ENCODE results near the gene KYAT1.

DNA sequence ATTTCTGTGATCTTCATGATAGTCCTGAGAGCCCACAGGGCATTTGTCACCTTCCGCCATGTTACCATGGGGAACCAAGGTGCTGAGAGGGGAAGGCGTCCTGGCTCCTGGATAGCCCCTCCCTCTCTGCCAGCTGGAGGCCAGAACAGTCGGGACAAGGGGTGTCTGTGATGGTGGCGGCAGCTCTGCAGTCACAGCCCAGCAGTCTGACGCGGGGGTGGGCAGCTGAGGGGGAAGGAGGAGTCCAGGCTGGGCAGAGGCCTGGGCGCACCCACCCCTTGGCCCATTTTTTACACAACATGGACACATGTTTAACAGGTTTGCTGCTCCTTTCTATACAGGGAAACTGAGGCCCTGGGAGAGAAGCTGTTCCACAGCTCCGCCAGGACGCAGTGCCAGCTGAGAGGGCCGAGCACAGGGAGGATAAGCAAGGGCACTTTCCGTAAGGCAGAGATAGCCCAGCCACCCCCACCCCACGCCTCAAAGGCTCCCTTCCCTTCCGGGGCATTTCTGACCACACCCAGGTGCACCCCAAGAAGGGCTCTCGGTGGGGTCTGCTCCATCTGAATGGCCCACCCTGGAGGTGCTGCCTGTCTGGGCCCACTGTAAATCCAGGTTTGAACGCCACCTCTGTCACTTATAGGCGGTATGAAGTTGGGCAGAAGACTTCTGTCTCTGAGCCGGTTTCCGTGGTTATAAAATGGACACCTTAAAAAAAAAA, 17.3 kb upstream of the KYAT1 start:
- TF ChIP-seq, protein P1, sequence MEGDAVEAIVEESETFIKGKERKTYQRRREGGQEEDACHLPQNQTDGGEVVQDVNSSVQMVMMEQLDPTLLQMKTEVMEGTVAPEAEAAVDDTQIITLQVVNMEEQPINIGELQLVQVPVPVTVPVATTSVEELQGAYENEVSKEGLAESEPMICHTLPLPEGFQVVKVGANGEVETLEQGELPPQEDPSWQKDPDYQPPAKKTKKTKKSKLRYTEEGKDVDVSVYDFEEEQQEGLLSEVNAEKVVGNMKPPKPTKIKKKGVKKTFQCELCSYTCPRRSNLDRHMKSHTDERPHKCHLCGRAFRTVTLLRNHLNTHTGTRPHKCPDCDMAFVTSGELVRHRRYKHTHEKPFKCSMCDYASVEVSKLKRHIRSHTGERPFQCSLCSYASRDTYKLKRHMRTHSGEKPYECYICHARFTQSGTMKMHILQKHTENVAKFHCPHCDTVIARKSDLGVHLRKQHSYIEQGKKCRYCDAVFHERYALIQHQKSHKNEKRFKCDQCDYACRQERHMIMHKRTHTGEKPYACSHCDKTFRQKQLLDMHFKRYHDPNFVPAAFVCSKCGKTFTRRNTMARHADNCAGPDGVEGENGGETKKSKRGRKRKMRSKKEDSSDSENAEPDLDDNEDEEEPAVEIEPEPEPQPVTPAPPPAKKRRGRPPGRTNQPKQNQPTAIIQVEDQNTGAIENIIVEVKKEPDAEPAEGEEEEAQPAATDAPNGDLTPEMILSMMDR (IDR thresholded peaks at IDR 0.05; ENCODE audit: low read depth, low read length) = no peak
- no peak for TF ChIP-seq POLR2A (IDR thresholded peaks at IDR 0.05; ENCODE audit: extremely low read depth, insufficient read length)
- TF ChIP-seq, protein P2, sequence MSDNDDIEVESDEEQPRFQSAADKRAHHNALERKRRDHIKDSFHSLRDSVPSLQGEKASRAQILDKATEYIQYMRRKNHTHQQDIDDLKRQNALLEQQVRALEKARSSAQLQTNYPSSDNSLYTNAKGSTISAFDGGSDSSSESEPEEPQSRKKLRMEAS (IDR thresholded peaks at IDR 0.05; ENCODE audit: low read depth, low read length) = no peak
